ENCODE results near the gene PCSK4. TPM values are rescaled to one million over a fixed set of nuclear protein-coding genes. Genes with fewer than 3 reads are reported as not detected.
A peak's percentile ranks its signal among the peaks of the same experiment; 100 is the strongest.

The PCSK4 gene
- total and polyA plus RNA-seq, 12 donors, result 0.38 to 3.9 (median 1.4) TPM

DNA sequence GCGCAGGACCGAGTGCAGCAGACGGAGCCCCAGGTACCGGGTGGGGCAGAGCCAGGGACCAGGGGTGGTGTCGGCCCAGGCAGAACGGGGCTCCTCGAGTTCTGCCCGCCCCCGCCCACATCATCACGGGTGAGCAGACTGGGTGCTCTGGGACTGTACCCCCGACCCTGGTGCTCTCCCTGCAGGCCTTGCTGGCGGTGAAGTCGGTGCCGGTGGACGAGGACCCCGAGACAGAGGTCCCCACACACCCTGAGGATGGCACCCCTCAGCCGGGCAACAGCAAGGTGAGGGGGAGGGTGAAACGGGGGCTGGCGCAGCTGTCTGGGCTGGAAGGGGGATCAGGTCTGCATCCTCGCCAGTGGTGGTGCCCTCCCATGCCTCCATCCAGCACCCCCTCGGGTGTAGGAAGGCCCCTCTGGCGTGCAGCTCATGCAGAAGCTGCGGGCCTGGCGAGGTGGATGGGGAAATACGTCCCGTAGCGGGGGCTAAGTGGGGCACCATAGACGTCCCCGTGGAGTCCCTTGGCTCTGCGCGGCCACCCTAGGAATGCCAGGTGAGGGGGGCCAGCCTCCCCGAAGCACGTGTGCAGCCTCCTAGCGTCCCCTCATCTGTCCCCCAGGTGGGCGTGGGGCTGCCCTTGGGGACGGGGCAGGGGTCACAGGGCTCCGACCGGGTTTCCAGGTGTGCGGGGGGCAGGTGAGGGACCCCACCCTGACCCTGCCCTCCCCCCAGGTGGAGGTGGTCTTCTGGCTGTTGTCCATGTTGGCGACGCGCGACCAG is 33.8 kb downstream of the PCSK4 start:
- H3K27ac ChIP-seq, result no peak overlapping the region
- H3K36me3 ChIP-seq, result peaks cover 0 to 17% (median 0%) of the 10 kb centered on the region in 9 donors
- TF ChIP-seq CTCF (IDR thresholded peaks at IDR 0.05), result no peak
- peak in 2 of 8 donors; percentile 3 to 5 for ATAC-seq
- H3K4me3 ChIP-seq, result no peak overlapping the region
- no peaks in the 10 kb centered on the region for H3K9me3 ChIP-seq
- 25 to 40% methylated on average over 41 to 43 of the region's 43 CpGs for WGBS, 2 donors
- intact Hi-C loops (cut with DNase I), result no loop called here
- H3K4me1 ChIP-seq, result peaks cover 7 to 42% (median 37%) of the 10 kb centered on the region in 9 donors
- H3K27me3 ChIP-seq, result peaks cover 42 to 80% (median 65%) of the 10 kb centered on the region in 7 donors
- peak in 1 of 2 donors; percentile 15 for DNase-seq

- intact Hi-C loops (cut with DNase I), result no loop called here
- H3K4me1 ChIP-seq, result peaks cover 7 to 42% (median 37%) of the 10 kb centered on the region in 9 donors
- TF ChIP-seq CTCF (IDR thresholded peaks at IDR 0.05), result no peak
These were observed 34.6 kb downstream of the PCSK4 start for GRCh38 chr19:1455336-1456120.

DNA sequence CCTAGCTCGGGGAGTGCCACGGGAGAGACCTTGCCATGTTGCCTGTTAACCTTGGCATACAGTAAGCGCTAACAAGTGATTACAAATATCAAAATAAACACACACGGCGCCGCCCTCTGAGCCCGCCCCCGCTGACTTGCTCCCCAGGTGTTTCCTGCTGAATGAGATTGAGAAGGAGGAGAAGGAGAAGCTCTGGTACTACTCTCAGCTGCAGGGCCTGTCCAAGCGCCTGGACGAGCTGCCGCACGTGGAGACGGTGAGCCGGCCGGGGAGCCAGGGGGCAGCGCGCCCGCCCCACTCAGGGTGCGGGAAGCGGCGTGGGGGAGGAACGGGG is 35.2 kb downstream of the PCSK4 start:
- 6 to 10% methylated on average over 22 of the region's 22 CpGs for WGBS, 2 donors
- no peak for DNase-seq
- H3K4me1 ChIP-seq, result peaks cover 7 to 42% (median 37%) of the 10 kb centered on the region in 9 donors
- peaks cover 0 to 4% (median 0%) of the 10 kb centered on the region in 9 donors for H3K36me3 ChIP-seq
- intact Hi-C loops (cut with DNase I), result no loop called here
- no peaks in the 10 kb centered on the region for H3K9me3 ChIP-seq
- TF ChIP-seq CTCF (IDR thresholded peaks at IDR 0.05), result no peak
- no peak overlapping the region for H3K4me3 ChIP-seq
- H3K27ac ChIP-seq, result no peak overlapping the region
- ATAC-seq, result peak in 1 of 8 donors; percentile 5
- H3K27me3 ChIP-seq, result peaks cover 52 to 93% (median 79%) of the 10 kb centered on the region in 7 donors

More at GRCh38 chr19:1455336-1456120, 34.6 kb downstream of the PCSK4 start:
- Histone ChIP-seq H3K9me3 (no peaks in the 10 kb centered on the region), H3K27ac (no peak overlapping the region), H3K27me3 (peaks cover 46 to 88% (median 73%) of the 10 kb centered on the region in 7 donors), H3K4me3 (no peak overlapping the region), H3K36me3 (peaks cover 0 to 9% (median 0%) of the 10 kb centered on the region in 9 donors)
- peak in 7 of 8 donors; percentile 19 to 59 (median 31) for ATAC-seq
- no peak for DNase-seq
- 5% methylated on average over 42 of the region's 42 CpGs for WGBS, 2 donors

DNA sequence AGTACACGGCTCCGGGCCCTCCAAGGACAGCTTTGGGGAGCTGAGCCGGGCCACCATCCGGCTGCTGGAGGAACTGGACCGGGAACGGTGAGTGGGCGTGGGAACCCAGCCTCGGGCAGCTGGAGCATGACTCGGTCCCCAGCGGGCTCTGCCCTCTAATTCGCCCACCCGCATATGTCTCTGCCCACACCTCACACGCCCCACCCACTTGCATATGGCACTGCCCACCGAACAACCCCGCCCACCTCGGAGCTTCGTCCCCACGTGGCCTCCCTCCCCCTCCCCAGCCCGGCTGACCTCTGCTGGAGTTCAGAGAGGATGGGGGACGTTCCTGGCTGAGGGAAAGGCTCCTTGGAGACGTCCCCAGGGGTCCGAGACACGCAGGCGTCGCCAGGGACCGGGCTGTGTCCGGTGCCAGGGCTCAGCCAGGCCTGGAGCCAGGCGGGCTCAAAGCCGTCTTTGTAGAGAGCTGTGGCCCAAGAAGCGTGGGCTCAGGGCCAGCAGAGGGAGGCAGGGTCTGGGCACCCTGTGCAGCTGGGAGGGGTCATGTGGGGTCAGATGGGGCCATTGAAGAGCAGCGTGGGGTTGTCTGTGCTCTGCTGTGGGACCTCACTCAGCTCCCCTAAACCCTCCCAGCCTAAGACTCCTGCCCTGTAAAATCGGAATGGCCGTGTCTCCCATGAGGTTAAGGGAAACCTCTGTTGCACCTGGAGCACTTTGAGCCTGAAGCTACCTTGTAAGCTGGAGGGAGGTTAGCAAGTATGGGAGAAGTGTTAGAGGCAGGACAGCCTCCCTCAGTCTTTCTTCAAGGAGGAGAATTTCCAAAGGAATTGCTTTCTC is 36.4 kb downstream of the PCSK4 start:
- peak in 6 of 8 donors; percentile 7 to 43 (median 18) for ATAC-seq
- no peak for TF ChIP-seq CTCF (IDR thresholded peaks at IDR 0.05)
- Histone ChIP-seq H3K9me3 (no peaks in the 10 kb centered on the region), H3K27ac (no peak overlapping the region), H3K27me3 (peaks cover 57 to 100% (median 91%) of the 10 kb centered on the region in 7 donors), H3K4me3 (no peak overlapping the region), H3K4me1 (peaks cover 7 to 42% (median 37%) of the 10 kb centered on the region in 9 donors), H3K36me3 (no peaks in the 10 kb centered on the region)
- WGBS, 2 donors, result 21 to 28% methylated on average over 33 of the region's 33 CpGs
- DNase-seq, result no peak
- intact Hi-C loops (cut with DNase I), result no loop called here
